ENCODE data around the gene BSPRY.

Gene BSPRY

DNA sequence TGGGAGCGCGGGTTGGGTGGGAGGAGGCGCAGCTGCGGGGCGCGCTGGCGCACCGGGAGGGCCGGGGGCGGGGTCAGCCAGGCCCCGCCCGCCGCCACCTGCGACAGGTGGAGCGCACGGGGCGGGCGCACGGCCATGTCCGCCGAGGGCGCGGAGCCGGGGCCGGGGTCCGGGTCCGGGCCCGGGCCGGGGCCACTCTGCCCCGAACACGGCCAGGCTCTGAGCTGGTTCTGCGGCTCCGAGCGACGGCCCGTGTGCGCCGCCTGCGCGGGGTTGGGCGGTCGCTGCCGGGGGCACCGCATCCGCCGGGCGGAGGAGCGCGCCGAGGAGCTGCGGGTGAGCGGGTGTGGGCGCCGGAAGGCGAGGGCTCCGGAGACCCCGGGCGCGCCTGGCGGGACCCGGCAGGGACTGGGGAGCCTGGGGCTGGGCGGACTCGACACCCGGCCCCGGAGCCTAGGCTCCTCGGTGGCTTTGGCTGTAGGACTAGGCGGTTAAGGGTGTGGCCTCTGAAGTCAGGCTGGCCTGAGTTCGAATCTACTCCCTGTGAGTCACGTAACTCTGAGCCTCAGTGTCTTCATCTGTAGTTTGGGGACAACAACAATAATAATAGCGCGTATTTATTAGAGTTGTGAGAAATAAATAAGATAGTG, at the start of gene BSPRY:
Gene BSPRY, plus strand, starts transcription at position 97 of the 650 bp plus-strand sequence. Its CDS starts 39 bp downstream, at position 136.
- no peak for DNase-seq (ENCODE audit: low spot score)

DNA sequence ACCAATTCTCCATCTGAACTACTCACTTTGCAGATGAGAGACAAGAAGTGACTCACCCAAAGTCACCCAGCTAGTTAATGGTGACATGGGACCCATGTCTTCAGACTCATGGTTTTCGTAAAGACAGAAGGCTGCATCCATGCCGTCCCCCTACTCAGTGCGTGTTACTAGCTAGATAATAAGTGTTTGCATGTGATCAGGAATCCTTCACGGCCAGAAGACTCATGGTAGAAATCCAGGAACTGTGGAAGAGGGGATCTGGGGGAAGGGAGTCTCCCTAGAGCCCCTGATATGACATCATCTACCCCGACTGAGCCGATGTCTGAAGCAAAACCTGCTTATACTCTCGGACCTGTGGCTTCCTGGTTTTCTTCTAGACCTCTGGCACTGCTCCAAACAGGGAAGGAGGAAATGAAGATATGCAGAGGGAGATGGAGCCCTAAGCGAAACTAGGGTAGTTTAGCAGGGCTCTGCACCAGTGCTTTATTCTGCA, 49.5 kb upstream of the BSPRY start:
- DNase-seq (ENCODE audit: low spot score): no peak

GRCh38 chr9:113301548-113301947, 47.8 kb upstream of the BSPRY start:
- DNase-seq (ENCODE audit: low spot score): no peak

DNA sequence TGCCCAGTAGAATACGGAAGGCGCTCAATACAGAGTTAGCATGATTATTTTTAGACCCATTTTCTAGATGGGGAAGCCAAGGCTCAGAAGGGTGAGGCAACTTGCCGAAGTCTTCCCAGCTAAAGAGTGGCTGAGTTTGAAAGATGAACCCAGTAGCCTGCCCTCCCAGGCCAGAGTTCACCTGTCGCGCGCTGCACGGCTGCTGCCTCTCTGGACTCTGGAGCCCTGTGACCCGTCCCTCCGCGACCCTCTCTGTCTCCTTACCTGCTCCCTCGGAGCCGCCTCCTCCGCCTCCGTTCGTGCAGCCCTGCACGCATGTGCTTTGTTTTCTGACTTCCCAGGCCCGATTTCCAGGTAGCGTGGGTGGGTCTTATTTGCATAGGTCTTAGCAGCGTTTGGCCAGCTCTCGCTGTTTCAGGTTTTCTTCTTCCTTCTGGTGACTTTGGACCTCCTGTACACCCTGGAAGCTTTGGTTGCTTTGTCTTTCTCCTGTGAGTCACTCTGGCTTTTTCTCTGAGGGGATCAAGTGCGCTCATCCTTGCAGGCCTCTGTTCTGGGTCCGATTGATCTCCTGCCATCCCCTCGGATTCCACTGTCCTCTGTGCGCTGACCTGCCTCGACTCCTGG, 46.4 kb upstream of the BSPRY start, which contains the start of gene RNF183:
Gene RNF183, minus strand, starts transcription at position 585 of the 627 bp plus-strand sequence. CDS start 5,192 bp downstream, outside the sequence.
- no peak for DNase-seq (ENCODE audit: low spot score)

- DNase-seq (ENCODE audit: low spot score): no peak
Measured at GRCh38 chr9:113306566-113306965, 42.8 kb upstream of the BSPRY start.

GRCh38 chr9:113307396-113307975, 41.9 kb upstream of the BSPRY start:
- DNase-seq (ENCODE audit: low spot score): no peak

- peak; percentile 61 for DNase-seq (ENCODE audit: low spot score)
Measured at GRCh38 chr9:113309204-113309813, 40.0 kb upstream of the BSPRY start.

- no peak for DNase-seq (ENCODE audit: low spot score)
Measured at GRCh38 chr9:113310538-113310937, 38.8 kb upstream of the BSPRY start.

- DNase-seq (ENCODE audit: low spot score): no peak
Measured at GRCh38 chr9:113311961-113312360, 37.4 kb upstream of the BSPRY start.

DNA sequence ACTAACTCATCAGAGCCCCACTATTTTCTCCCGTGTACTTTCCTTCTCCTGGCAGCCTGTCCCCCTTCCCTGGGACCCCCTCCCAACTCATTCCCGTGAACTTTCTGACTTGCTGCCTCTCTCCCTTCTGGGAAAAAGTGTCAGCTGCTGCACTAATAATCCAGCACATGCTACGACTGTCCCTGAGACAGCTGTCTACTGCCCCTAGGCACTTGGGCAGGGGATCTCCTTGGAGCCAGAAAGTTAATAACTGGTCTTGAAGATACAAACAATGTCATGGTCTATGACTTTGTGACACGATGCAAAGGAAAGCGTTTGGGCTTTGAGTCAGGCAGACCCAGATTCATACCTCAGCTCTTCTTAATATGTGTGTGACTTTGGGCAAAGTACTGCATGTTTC, 36.1 kb upstream of the BSPRY start:
- DNase-seq (ENCODE audit: low spot score): no peak

GRCh38 chr9:113315231-113315630, 34.1 kb upstream of the BSPRY start:
- DNase-seq (ENCODE audit: low spot score): no peak

GRCh38 chr9:113316030-113316429, 33.3 kb upstream of the BSPRY start:
- DNase-seq (ENCODE audit: low spot score): no peak

GRCh38 chr9:113317777-113318176, 31.6 kb upstream of the BSPRY start:
- no peak for DNase-seq (ENCODE audit: low spot score)

- no peak for DNase-seq (ENCODE audit: low spot score)
Measured at GRCh38 chr9:113319054-113319453, 30.3 kb upstream of the BSPRY start.

DNA sequence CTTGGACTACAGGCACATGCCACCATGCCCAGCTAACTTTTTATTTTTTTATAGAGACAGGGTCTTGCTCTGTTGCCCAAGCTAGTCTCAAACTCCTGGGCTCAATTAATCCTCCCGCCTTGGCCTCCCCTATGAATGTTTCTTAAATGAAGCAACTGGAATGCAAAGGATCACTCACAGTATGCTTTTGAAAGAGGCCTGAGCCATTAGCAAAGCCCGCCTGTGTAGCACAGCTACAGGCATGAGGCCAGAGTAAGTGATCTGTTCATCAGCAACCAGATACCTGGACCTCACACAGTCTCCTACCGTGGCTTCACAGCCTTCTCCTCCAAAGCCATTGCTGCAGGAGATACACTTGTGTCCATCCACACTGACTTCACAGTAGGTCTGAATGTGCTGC, 29.3 kb upstream of the BSPRY start:
- no peak for DNase-seq (ENCODE audit: low spot score)

GRCh38 chr9:113322671-113323070, 26.7 kb upstream of the BSPRY start:
- no peak for DNase-seq (ENCODE audit: low spot score)

DNA sequence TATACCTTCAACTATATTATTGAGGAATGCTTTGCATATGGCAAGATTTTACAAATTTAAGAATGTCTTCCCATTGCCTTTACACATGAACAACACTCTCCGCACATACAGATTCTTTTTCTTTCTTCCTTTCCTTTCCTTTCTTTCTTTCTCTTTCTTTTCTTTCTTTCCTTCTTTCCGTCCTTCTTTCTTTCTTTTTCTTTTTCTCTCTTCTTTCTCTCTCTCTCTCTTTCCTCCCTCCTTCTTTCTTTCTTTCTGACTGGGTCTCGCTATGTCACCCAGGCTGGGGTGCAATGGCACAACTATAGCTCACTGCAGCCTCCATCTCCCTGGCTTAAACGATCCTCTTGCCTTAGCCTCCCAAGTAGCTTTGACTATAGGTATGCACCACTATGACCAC, 23.1 kb upstream of the BSPRY start:
- no peak for DNase-seq (ENCODE audit: low spot score)

- DNase-seq (ENCODE audit: low spot score): no peak
Measured at GRCh38 chr9:113328045-113328782, 21.1 kb upstream of the BSPRY start.

DNA sequence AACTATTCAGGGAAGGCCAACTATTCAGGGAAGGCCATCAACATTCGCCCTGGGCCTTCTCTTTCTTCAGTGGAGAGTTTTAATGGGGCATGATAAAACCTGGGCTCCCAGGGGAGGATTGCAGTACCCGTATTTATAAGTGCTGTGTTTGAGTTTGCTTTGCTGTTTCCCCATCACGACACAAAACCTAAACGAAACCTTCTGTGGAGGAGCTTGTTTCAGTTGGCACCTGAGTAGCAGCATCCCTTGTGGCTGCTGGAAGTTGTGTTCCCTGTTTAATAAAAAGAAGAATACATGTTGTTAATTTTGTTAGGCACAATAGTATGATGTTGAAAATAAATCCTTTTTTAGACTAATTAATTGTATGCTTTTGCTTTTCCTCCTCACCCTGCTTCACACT, 17.6 kb upstream of the BSPRY start:
- DNase-seq (ENCODE audit: low spot score): no peak

- no peak for DNase-seq (ENCODE audit: low spot score)
Measured at GRCh38 chr9:113337714-113338113, 11.6 kb upstream of the BSPRY start.

DNA sequence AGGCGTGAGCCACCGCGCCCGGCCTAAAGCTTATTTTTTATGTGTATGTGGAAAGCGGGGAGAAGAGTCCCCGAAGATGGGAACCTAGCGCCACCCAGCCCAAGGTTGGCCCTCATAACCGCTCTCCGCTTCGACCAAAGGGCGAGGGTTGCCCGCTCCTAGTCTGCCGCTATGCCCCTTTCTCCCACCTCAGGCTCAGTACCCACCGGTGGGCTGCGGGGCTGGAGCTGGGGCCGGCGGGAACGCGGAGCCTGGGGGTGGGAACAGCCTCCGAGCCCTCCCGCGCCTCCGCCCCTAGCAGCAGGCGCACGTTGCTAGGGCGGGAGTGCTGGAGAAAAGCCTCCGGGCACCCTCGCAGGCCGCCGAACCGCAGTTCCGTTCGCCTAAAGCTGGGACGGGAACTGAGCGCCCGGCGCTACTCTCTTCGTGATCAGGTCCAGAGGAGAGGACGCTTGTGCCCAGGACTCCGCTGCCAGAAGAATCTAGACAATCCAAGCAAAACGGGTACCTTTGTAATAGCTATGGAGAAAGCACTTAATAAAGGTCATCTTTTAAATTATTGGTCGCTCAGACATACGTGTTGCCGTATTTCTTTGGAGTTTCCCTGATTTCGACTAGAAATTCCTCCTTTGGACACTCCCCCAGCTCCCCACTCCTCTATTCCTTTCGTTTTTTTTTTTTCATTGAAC, 9.2 kb upstream of the BSPRY start, which contains the start of gene WDR31:
Gene WDR31, minus strand, starts transcription at position 265 of the 689 bp plus-strand sequence. CDS start 8,253 bp downstream, outside the sequence.
- peak; percentile 94 for DNase-seq (ENCODE audit: low spot score)

Measured in D341Med (cell line).